Skin of body (tissue), 2 donors: ENCODE results near the gene RC3H1. TPM values are rescaled to one million over a fixed set of nuclear protein-coding genes. Genes with fewer than 3 reads are reported as not detected.
"Not testable (repeated sequence)": the region's sequence is repeated elsewhere in the genome, so short reads cannot be mapped to it uniquely, and the experiment has no call there.

Source experiments
- DNase-seq: peaks from one replicate; lab custom pipeline; 2025; lab: John Stamatoyannopoulos, UW
- total RNA-seq: library from RNA; depleted of rRNA; stranded (reverse); fragments of >200 nt; gene quantifications from one replicate; pipeline ENCODE4 v1.2.3, GENCODE V29; 2014

Gene RC3H1
- 24.5 TPM for total RNA-seq

- DNase-seq = peak; percentile 82
Measured at GRCh38 chr1:174022080-174022975, at the start of gene RC3H1. Gene RC3H1 (minus strand): TSS chr1:174022357. CDS start chr1:173992985, 29,372 bp downstream.

- DNase-seq = no peak
Measured at GRCh38 chr1:174070614-174071013, 48.5 kb upstream of the RC3H1 start.

GRCh38 chr1:174068000-174068399 is 45.8 kb upstream of the RC3H1 start:
- no peak for DNase-seq

- no peak for DNase-seq
Measured at GRCh38 chr1:174060090-174060489, 37.9 kb upstream of the RC3H1 start.

DNA sequence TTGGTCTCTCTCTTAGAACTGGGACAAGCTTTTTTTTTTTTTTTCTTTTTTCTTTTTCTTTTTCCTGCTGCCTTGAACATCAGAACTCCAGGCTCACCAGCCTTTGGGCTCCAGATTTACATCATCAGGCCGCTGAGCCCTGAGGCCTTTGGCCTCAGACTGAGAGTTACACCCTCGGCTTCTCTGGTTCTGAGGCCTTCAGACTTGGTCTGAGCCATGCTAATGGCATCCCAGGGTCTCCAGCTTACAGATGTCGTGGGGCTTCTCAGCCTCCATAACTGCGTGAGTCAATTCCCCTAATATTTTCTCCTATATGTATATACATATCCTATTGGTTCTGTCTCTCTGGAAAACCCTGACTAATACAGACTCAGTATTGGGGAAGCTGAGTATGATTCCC is 36.5 kb upstream of the RC3H1 start:
- DNase-seq = no peak

- not testable (repeated sequence) for DNase-seq
Measured at GRCh38 chr1:174056609-174057008, 34.5 kb upstream of the RC3H1 start.

DNA sequence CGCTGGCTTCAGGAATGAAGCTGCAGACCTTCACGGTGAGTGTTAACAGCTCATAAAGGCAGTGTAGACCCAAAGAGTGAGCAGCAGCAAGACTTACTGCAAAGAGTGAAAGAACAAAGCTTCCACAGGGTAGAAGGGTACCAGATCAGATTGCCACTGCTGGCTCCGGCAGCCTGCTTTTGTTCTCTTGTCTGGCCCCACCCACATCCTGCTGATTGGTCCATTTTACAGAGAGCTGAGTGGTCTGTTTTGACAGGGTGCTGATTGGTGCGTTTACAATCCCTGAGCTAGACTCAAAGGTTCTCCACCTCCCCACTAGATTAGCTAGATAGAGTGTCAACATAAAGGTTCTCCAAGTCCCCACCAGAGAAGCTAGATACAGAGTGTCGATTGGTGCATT is 33.6 kb upstream of the RC3H1 start:
- DNase-seq = not testable (repeated sequence)

GRCh38 chr1:174053826-174054225 is 31.7 kb upstream of the RC3H1 start:
- no peak for DNase-seq

- no peak for DNase-seq
Measured at GRCh38 chr1:174052621-174053020, 30.5 kb upstream of the RC3H1 start.

- no peak for DNase-seq
Measured at GRCh38 chr1:174051956-174052355, 29.8 kb upstream of the RC3H1 start.

DNA sequence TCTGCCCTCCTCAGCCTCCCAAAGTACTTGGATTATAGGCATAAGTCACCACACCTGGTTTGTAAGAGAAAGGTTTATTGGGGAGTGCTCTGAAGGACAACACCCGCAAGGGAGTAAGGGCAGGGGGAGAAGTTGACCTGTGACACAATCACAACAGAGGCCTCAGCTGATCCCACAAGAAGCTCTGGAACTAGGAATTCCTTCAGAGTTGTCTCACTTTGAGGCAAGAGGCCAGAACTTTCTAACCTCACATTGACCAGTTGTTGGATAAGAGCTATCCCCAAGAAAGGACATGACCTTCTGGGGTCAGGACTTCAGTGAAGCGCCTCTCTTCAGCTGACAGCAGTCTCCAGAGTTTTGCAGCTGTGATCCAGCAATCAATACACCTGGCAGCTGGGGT is 27.4 kb upstream of the RC3H1 start:
- no peak for DNase-seq

DNA sequence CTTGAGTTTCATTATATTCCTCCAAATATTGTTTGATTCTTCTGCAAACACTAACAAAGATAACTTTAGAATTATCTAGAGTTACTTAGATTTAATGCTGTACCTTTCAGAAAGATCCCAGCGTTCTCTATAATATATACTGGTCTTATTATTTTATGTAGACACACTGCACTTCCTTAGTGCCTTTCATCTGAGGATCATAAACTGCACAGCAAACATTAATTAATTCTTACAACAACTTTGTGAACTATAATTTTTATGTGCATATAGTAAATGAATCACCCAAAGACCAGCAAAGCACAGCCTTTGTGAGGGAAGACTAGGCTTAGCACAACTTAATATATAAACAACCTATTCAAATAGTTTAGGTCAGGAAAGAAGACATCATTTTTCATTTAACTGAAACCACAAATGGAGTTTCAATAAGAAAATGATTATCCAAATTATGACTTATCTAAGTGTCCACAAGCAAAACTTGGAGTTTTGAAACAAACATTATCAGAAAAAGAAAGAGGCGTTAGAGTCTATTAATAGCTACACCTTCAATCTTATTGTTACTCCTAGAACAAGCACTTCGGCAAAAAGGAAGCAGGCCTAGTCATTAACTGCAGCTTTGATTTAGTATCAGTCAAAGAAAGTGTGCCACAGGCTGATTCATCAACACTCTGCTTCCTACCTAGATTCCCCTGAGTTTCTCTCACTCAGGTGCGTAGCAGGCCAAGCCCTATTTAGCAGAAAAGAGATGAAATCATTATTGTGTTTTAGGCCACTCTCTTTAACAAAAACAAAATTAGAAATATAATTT is 22.5 kb upstream of the RC3H1 start:
- DNase-seq = no peak

- DNase-seq = not testable (repeated sequence)
Measured at GRCh38 chr1:174042509-174042908, 20.4 kb upstream of the RC3H1 start.

GRCh38 chr1:174041369-174041768 is 19.2 kb upstream of the RC3H1 start:
- DNase-seq = no peak

GRCh38 chr1:174040387-174040786 is 18.2 kb upstream of the RC3H1 start:
- no peak for DNase-seq

DNA sequence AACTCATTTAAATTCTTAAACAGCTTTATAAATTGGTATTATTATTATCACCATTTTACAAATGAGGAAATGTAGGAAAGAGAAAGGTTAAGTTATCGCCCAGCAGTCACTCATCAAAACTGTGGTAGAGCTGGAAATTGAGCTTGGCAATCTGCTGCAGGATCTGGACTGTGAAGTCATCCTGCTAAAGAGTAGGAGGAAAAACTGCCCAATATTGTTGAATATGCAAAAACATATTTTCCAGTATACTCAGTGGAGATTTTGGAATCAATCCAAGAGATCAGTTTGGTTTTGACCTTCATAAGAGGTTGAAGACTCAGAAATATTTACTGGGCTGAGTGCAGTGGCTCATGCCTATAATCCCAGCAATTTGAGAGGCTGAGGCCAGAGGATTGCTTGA is 16.9 kb upstream of the RC3H1 start:
- DNase-seq = no peak

DNA sequence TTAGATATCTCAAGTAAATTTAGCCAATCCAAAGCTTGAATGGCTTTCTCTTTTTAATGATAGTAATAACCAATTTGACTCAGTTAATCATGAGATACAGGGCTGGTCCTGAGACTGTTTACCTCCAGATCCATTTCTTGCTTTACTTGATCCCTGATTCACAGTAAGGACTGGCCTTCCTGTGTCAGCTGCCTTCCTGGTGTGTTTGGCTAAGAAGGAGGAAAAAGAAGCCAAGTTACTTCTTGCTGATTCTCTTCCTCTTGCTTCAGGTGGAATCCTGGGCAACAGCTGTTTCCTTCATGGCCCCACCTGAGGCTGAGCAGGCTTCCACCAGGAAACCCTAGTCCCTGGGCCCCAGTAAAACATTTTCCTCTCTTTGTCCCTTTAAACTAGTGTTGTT is 14.6 kb upstream of the RC3H1 start:
- no peak for DNase-seq

DNA sequence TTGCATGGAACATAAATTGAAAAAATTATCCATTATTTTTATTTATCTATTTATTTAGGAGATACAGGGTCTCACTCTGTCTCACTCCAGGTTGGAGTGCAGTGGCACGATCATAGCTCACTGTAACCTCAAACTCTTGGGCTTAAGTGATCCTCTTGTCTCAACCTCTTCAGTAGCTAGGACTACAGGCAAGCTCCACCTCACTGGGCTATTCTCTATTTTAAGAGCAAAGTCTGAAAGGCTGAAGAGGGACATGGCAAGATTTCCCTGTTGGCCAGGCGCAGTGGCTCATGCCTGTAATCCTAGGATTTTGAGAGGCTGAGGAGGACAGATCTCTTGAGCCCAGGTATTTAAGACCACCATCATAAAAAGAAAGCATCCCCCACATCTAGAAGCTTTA is 14.0 kb upstream of the RC3H1 start:
- no peak for DNase-seq

- no peak for DNase-seq
Measured at GRCh38 chr1:174032671-174033222, 10.6 kb upstream of the RC3H1 start.

DNA sequence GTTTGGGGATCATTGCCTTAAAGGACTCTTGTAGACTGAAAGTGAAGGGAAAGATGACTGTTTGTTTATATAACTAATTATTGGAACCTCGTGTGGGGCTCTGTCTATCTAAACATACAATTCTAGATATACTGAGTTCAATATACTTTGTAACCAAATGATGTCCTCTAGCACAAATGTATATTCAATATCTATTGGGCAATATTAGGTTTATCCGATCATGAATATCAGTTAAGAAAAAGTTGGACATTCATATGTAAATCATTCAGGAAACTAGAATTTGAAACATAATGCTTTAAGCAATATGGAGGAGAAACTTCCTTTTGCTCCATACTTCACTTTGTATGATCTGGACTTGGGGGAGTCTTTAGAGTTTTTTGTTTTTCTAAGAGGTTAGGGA is 8.9 kb upstream of the RC3H1 start:
- DNase-seq = no peak

DNA sequence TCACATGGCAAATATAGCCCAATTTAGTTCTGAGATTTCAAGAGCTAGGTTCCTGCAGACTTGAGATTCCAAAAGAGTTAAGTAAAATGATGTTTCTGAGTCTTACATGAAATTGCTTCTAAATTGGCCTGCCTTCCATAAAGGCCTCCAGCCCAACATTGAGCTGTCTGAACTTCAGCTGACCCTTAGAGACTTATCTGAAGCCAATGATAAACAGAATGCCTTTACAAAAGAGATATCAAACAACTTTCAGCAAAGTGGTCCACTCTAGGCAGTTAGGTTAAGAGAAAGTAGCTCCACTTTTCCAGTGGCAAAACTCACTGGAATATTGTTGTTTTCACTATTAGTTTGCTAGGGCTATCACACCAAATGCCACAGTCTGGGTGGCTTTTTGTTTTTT is 6.3 kb upstream of the RC3H1 start:
- DNase-seq = no peak

DNA sequence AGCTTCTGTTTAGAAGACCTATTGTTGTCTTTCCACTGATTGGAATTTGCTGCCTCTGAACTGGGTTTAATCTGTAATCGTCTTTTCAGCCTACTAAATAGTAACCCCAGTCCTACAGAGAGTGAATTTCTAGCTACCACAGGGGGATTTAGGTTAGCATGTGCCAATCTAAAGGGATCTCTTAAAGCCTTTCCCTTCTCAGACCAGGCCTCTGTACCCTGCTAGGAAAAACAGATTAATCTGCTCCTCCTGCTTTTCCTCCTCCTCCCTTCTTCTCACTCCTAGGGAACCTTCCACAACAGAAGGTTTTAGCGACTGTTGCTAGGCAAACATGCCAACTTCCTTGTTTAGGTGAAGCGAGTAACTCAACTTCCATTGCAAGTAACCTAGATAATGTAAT is 1.3 kb upstream of the RC3H1 start:
- peak; percentile 22 for DNase-seq
